Stimulated activated CD4-positive, alpha-beta T cell treated with anti-CD3 and anti-CD28 coated beads, TNF-alpha, amount 100 ng/mL, for 4 hours (primary cell): ENCODE data around the gene VPS41.
"Not testable (repeated sequence)": the region's sequence is repeated elsewhere in the genome, so short reads cannot be mapped to it uniquely, and the experiment has no call there.

ENCODE experiments used
- DNase-seq, 3 experiments: peaks; one replicate each; pipeline ENCODE4 v3.0.0-alpha.2; 2020; ENCODE audit warnings: low read depth in 3 of 3

VPS41 gene

DNA sequence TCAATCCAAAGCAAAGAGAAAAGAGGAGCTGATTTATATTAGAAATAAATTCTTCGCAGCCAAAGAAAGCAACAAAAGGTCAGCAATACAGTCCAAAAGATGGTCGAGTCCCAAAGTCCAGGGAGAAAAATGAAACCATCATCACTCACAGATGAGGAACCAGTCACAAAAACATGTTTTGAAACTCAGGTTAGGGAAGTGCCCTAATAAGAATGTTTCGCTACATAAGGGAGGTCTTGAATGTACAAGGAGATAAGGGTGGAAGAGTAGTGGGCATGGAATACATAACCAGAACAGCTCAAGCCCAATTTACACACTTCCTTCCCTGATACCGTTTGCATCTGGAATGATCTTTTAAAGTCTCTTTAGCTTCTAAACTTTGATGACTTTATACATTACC, 53.6 kb downstream of the VPS41 start:
- DNase-seq = no peak

DNA sequence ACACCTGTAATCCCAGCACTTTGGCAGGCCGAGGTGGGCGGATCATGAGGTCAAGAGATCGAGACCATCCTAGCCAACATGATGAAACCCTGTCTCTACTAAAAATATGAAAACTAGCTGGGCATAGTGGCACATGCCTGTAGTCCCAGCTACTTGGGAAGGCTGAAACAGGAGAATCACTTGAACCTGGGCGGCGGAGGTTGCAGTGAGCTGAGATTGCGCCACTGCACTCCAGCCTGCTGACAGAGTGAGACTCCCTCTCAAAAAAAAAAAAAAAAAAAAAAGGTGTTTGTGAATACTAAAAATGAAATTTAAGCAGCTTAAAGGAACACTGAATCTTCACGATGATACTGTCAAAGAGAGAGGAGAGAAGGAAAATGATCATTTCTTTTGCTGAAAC, 54.0 kb downstream of the VPS41 start:
- DNase-seq = not testable (repeated sequence)

DNA sequence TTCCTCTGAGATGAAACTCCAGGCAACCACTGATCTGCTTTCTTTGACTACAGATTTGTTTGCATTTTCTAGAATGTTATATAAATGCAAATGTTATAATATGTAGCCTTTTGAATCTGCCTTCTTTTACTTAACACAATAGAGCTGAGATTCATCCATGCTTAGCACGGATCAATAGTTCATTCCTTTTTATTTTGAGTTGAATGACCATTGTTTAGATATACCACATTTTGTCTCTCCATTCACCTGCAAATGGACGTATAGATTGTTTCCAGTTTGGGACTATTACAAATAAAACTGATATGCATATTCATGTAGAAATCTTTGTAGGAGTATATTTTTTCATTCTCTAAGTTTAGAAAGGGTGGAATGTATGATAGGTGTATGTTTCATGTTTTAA, 57.7 kb downstream of the VPS41 start:
- DNase-seq = no peak

DNA sequence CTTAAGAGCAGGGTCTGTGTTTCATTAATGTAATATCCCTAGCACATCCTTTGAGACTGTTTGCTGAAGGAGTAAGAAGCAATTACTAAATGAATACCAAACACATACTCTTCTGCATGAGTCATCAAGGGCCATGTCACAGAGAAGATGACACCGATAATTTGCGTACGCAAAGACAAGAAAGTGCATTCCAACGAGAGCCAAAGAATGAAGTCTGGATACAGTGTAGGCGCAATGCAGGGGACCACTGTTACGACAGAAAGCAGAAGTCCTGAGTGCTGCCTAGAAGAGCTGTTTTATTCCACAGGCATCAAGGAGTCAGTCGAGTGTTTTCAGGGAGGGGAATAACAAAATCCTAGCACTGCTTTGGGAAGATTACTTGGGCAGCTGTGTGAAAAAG, 62.7 kb downstream of the VPS41 start:
- no peak for DNase-seq

DNA sequence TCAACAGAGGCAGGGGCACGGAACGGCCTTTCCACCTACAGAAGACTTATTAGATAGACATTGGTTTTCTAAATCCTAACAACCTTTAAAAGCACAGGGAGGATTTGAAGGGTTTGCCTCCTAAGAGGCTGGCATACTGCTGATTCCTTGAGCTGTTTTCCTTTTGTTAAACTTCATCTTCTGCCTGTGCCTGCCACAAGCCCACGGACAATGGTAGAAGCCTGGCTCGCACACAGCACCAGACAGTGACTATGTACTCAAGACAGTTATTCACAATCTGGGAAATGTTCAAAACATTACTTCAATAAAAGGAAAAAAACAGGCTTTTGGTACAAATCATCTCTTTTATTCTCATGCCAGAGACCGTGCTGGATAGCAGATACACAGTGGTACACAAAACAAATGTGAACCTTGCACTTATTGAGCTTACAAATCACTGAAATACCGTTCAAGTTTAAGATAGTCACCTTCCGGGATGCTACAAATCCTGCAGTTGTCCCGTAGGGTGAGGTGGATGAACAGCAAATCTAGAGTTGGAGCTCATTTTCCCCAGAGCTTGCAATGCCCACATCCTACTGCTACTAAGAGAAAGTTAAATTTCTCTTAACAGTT, 63.9 kb downstream of the VPS41 start:
- DNase-seq = no peak

DNA sequence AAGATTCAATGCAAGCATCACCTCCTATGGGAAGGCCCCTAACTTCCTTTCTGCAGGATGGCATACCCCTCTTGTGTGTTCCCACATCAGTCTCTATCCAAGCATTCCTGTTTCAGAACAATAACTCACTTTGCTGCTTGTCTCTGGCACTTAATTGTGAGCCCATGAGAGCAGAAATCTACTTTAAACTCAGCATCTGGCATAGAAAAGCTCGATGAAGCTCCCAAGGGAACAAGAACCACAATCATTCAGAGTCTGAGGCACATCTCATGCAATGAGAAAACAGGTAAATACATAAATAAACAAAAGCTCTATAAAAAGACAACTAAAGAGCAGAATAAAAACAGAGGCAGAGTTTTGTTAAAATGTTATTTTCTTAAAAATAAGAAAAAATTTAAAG, 66.2 kb downstream of the VPS41 start:
- no peak for DNase-seq

DNA sequence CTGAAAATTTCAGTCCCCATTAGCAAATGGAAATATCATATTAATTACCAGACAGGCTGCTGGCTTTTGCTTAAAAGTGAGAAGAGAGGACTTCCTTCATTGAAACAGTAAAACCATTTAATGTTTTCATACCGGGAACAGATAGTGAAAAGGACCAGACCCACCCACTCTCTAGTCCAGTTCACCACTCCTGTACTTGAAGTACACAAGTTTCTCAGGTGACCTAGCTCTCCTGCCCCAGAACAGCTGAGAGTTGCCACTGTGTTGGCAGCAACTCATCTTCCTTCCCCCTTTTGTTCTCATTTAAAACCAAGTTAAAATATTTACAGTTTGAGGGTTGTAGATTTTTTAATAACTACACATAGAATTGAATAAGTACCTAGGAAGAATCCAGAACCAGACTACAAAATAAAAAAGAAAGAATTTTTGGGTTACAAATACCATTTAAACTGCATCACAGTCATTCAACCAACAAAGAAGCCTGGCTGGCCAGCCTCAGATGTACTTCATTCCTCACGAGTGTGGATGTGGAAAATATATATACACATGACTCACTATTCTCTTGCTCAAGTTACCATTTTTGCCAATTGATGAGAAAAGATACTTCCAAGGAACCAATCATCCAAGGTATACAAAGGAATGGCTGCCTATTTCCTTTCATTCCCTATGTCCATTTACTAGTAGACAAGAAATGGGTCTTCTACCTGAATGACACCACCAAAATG, 68.1 kb downstream of the VPS41 start:
- no peak for DNase-seq

DNA sequence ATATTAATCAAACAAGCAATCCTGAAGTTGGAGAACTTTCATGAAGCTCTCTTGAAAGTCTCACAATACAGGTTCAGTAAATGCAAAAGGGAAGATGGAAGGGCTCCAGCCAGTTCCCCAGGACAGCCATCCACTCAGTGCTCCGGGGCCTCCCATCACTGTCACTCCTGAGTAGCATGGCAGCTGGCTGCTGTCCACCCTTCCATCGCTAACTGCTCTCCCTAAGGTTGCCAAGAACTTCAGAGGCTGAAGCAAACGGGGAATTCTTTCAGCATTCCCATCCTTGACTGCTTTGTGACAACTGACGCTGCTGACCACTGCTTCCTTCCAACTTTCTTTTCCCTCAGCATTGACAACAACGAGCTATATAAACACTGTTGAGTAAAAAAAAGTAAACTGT, 69.1 kb downstream of the VPS41 start:
- DNase-seq = no peak

DNA sequence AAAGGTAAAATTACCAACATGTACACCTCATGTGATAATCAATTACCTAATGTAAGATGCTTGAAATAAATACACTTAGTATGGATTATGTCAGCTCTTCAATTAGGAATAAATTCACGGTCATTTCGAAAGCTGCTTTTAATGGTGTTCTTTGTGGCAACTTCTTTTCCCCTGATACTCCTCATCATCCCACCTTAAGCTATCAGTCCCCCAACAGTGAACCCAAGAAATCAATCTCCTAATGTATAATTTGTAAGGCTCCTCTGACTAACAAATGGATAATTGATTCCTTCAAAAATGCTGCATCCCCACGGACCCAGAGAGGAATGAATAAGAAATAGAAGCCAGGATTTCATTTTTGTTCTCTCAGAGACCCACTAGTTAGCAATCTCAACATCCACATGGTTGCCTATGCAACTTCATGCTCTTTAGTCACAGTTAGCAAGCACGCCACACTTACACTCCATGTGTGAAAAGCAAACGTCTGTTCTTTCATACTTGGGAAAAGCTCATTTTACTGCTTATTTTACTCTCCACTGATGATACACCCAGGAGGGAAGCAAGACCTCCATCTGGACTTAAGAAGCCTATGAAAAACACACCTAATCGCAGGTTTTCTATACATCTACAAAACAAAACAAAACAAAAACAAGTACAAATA, 70.1 kb downstream of the VPS41 start:
- no peak for DNase-seq

DNA sequence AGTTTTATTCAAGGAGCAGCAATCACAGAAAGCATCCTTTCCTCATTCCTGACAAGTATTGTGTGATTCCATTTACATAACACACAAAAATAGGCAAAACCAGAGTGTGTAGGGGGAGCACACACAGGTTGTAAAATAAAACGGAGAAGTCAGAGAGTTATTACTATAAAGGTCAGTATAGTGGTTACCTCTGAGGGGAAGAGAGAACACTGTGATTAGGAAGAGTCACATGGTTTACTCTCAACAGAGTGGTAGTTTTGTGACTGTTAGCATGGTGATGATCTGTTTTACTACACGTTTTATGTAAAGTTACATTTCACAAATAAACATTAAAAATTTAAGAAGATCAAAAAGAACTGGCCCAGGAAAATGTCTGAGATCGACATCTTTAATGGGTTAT, 74.6 kb downstream of the VPS41 start:
- DNase-seq = no peak

DNA sequence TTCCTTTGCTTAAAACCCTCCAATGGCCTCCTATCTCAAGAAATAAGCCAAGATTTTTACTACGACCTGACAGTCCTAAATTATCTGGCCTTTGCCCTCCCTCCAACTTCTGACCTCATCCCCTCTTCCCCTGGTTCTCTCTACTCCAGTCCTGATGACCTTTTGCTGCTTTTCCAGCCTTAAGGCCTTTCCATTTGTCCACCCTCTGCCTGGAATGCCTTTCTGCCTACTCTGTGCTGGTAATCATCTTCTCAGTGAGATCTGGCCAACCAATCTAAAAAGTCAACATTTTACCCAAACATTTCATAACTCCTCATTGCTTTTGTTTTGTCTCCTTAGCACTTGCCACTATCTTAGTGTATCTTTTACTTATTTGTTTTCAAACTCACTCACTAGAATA, 75.7 kb downstream of the VPS41 start:
- no peak for DNase-seq

DNA sequence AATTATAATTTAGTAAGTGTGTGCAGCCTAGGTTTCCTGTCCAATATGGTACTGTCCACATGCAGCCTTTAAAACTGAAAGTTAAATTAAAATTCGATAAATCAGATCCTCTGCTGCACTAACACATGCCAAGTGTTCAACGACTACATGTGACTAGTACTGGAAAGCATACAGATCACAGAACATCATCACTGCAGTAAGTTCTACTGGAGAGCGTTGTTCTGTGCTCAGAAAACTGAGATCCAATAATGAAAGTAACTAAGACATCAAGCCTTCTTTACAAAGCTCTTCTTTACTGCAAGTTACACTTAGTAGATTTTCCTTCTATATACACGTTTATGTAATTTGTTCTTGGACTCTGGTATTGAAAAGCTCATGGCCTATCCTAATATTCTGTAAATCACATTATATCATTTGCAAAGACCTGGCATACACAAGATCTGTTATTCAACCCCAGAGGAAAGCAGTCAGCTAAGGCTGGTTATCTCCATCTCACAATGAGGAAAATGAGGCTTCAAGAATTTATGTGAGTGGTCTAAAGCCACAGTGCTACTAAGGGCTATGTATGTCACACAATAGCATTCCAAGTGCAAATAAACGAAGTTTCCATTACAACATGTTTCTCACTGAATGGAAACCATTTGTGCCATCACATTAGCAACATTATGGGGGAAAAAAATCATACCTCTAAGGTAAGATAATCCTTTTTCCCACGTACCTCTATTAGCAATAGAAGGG, 77.6 kb downstream of the VPS41 start:
- no peak for DNase-seq

DNA sequence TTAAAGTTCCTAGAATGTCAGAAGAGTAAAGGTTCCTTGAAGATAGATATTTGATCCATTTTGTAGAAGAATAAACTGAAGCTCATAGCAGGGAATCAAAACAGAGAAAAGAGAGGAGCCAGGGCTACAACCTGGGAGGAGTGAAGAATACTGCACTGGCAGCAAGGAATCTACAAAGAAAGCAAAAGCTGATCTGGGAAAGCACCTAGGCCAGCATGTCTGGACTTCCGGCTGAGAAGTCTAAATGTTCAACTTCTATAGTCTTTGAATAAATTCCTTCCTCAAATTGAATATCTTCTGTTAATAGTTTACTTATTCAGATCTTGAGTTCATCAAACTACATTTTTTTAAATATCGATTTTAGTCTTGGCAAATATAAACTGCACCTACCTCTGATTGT, 78.2 kb downstream of the VPS41 start:
- DNase-seq = no peak

DNA sequence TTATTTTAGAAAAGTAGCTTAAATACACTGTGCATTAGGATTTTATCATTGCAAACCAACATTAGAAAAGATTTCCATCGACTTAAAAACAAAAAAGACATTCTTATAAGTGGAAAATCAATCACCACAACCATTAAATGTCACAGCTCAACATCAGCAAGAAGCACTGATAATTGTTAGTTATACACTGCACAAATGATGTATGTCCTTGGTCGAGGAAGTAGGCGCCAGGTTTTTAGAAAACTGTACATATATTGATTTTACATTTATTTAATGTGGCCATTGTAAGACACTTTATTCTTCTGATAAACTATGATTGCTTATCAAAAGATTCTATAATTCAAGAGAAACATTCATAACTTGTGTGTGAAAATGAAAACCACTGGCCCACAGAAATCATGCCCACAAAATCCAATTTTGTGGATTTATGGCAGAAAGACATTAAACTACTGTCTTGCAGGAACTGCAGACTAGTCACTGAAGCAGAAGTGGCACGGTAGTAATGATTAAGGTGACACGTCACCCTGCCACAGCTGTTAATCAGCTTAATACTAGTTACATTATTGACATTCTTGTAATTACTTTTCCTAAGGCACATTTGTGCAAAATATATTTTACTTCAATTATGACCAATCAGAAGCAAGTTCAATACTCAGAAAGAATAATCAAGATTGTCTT, 79.4 kb downstream of the VPS41 start:
- no peak for DNase-seq

DNA sequence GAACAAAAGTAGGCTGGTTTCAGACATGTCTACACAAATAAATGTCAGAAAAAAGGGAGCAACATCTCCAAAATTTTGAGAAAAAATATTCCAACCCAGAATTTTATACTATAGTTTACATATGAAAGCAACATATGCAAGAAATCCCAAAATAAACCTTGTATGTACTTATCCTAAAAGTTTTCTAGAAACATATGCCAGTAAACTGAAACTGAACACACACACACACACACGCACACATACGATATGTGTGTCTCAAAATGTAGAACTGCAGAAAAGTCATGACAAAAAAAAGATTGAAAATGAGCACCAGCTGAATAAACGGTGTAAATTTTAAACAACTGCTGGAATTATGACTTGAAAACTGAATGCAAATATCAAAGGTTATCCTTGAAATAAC, 81.0 kb downstream of the VPS41 start:
- no peak for DNase-seq

DNA sequence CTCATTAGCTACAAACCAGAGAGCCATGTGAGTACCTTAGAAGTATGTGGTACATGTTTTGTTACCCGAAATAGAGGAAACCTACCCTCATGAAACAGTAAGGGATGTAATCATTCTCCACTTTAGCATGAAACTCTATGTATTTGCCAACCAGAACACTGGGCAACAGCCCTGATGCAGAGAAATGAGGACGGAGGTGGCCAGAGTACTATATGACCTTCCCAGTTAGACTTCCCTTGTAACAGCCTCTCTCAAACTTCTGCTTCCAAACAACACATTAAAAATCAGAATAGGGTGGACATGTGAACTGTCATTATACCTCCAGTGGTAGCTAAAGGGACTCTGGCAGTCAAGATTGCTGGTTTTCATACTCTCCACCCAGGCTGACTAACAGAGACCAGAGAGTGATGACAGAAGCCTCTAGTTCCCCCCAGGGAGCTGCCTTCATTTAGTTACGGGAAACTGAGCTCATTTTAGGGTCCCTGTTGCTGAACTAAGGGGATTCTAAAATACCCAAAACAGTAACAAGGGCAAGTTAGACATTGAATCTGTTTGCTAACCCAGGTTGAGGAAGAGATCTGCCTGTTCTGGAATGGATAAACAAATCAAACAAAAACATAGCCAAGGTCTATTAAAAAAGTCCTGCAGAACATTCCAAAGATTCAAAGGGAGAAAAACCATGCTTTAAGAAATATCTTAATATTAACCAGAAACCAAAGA, 83.1 kb downstream of the VPS41 start:
- no peak for DNase-seq

DNA sequence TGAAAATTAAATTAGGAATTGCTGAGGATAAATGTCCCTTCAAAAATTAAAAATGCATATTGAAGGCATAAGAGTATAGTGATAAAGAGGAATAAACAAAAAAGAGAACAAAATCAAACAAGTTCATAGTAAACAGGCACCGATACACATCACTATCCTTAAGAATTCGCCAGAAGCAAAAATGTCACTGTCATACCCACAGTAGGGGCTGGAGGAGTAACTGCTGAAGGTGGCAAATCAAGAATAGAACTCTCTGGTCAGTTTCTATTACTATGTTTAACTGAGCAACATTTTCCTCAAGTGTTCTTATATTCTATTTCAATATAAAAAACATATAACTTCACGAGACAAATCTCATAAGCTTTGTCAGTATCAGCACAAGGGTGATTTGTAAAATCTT, 84.0 kb downstream of the VPS41 start:
- DNase-seq = no peak

DNA sequence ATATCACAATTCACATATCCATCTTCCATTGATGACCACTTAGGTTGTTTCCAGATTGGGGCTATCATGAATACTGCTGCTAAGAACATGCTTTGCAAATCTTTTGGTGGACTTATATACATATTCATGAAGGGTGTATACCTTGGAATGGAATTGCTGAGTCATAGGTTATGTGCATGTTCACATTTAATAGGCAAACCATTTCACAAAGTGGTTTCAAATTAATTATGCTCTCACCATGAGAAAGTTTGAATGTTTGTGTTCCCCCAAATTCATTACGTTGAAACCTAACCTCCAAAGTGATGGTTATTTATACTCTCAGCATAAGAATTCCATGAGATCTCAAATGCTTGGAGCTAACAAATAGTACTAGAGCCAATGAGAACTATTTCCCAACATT, 86.4 kb downstream of the VPS41 start:
- no peak for DNase-seq

DNA sequence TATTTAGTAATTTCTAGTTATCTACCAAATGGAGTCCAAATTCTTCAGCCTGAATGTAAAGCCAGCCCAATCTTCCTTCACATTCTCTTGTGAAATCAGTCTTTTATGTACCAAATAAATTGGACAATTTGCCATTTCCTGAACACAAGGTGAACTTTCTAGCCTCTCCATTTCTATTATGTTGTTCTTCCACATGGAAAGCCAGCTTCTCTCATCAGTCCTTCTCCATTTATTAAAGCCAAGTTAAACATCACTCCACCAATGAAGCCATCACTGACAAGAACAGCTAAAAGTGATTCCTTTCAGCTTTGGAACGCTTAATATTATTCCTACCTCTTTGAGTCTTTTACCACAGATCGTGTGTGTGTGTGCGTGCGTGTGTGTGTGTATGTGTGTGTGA, 88.4 kb downstream of the VPS41 start:
- no peak for DNase-seq

DNA sequence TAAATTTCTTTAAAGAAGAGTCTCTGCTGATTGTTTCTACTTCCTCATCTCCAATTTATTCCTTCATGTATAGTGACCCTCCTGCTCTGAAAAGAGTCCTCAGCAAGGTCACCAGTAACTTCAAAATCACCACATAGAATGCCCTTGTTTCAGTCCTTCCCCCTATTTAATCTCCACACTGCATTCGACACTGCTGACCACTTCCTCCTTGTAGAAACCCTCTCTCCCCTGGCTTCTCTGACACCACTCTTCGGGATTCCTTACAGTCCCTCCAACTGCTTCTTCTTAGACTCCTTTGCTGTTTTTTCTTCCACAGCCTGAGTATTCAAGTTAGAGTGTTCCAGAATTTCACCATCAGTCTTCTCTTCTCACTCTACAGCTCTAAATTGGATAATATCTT, 89.5 kb downstream of the VPS41 start:
- no peak for DNase-seq

DNA sequence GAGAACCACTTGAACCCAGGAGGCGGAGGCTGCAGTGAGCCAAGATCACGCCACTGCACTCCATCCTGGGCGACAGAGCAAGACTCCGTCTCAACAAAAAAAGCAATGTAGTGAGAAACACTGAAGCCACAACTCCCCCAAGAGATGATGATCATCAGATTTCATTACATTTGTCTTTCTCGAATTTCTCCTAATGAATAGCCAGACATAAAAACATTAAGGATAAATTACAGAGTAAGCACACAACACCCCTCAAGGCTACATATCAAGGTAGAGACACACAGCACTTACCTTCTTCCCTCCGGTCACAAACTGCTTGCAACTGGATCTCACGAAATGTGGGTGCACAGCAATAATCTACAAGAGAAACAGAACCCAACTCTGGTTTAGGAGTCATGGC, 91.5 kb downstream of the VPS41 start:
- no peak for DNase-seq
